ENCODE results near the gene GUCA1A. TPM values are rescaled to one million over a fixed set of nuclear protein-coding genes. Genes with fewer than 3 reads are reported as not detected.
"Not testable (repeated sequence)": the region's sequence is repeated elsewhere in the genome, so short reads cannot be mapped to it uniquely, and the experiment has no call there.

GUCA1A gene
- total and polyA plus RNA-seq, 12 donors = not detected

- Histone ChIP-seq H3K4me1 (no peaks in the 10 kb centered on the region), H3K9me3 (no peaks in the 10 kb centered on the region), H3K27ac (no peak overlapping the region), H3K36me3 (no peaks in the 10 kb centered on the region), H3K4me3 (no peak overlapping the region), H3K27me3 (peaks cover 0 to 3% (median 0%) of the 10 kb centered on the region in 7 donors)
- ATAC-seq (no peak), DNase-seq (no peak)
- 44 to 63% methylated on average over 1 of the region's 1 CpG for WGBS, 2 donors
- TF ChIP-seq CTCF (IDR thresholded peaks at IDR 0.05) = no peak
- intact Hi-C loops (cut with DNase I) = no loop called here
Observed at GRCh38 chr6:42163981-42164380, 9.2 kb upstream of the GUCA1A start.

- Histone ChIP-seq H3K4me3 (no peak overlapping the region), H3K27ac (no peak overlapping the region), H3K4me1 (no peaks in the 10 kb centered on the region), H3K9me3 (peaks cover 0 to 3% (median 0%) of the 10 kb centered on the region in 11 donors), H3K36me3 (no peaks in the 10 kb centered on the region), H3K27me3 (no peaks in the 10 kb centered on the region)
- no peak for ATAC-seq
- WGBS, 2 donors = 80 to 86% methylated on average over 9 of the region's 9 CpGs
- TF ChIP-seq CTCF (IDR thresholded peaks at IDR 0.05) = no peak
- intact Hi-C loops (cut with DNase I) = loop anchor here in 1 of 10 donors (5.0 kb wide), 1 partner anchor 388 kb away; the partner anchor contains the start of gene FRS3
- DNase-seq = no peak
Observed at GRCh38 chr6:42165016-42165415, 8.1 kb upstream of the GUCA1A start.

- peak; percentile 89 to 97 (median 94) for TF ChIP-seq CTCF (IDR thresholded peaks at IDR 0.05)
- Histone ChIP-seq H3K27me3 (no peaks in the 10 kb centered on the region), H3K27ac (no peak overlapping the region), H3K4me1 (no peaks in the 10 kb centered on the region), H3K36me3 (no peaks in the 10 kb centered on the region), H3K9me3 (peaks cover 0 to 3% (median 0%) of the 10 kb centered on the region in 11 donors), H3K4me3 (no peak overlapping the region)
- peak; percentile 27 to 63 for DNase-seq
- peak; percentile 45 to 80 (median 78) for ATAC-seq
- WGBS, 2 donors = 14% methylated on average over 8 of the region's 8 CpGs
- intact Hi-C loops (cut with DNase I) = loop anchor here in 9 of 10 donors (1.0 to 5.0 kb wide), 5 partner anchors 84 to 389 kb away; partner anchors contain the start of gene FRS3 (in 1 of the 9)
Observed at GRCh38 chr6:42166444-42167141, 6.6 kb upstream of the GUCA1A start.

GRCh38 chr6:42168650-42169049 is 4.5 kb upstream of the GUCA1A start:
- 74 to 77% methylated on average over 6 of the region's 6 CpGs for WGBS, 2 donors
- intact Hi-C loops (cut with DNase I) = loop anchor here in 2 of 10 donors (2.0 to 5.0 kb wide), 2 partner anchors 96 to 391 kb away; partner anchors contain the start of gene FRS3 (in 1 of the 2)
- H3K27ac ChIP-seq = no peak overlapping the region
- peaks cover 0 to 3% (median 0%) of the 10 kb centered on the region in 11 donors for H3K9me3 ChIP-seq
- H3K4me1 ChIP-seq = no peaks in the 10 kb centered on the region
- no peak for TF ChIP-seq CTCF (IDR thresholded peaks at IDR 0.05)
- DNase-seq (no peak), ATAC-seq (no peak)
- no peaks in the 10 kb centered on the region for H3K36me3 ChIP-seq
- no peaks in the 10 kb centered on the region for H3K27me3 ChIP-seq
- H3K4me3 ChIP-seq = no peak overlapping the region

GRCh38 chr6:42169780-42170179 is 3.4 kb upstream of the GUCA1A start:
- not testable (repeated sequence) for H3K27ac ChIP-seq, H3K9me3 ChIP-seq, ATAC-seq, DNase-seq, H3K4me1 ChIP-seq, H3K36me3 ChIP-seq, H3K4me3 ChIP-seq, H3K27me3 ChIP-seq
- intact Hi-C loops (cut with DNase I) = loop anchor here in 3 of 10 donors (2.0 to 10.0 kb wide), 3 partner anchors 97 to 395 kb away; partner anchors contain the start of gene FRS3 (in 2 of the 3)
- WGBS, 2 donors = 78 to 97% methylated on average over 2 of the region's 2 CpGs
